ENCODE measurements around the gene OR10A4. TPM values are rescaled to one million over a fixed set of nuclear protein-coding genes. Genes with fewer than 3 reads are reported as not detected.
"Not testable (repeated sequence)": the region's sequence is repeated elsewhere in the genome, so short reads cannot be mapped to it uniquely, and the experiment has no call there.

Gene OR10A4
- total and polyA plus RNA-seq, 5 donors from 2014 or later: not detected

- no peaks in the 10 kb centered on the region for H3K36me3 ChIP-seq (ENCODE audit: control insufficient read depth, insufficient read depth, low read length)
- no peaks in the 10 kb centered on the region for H3K4me1 ChIP-seq (ENCODE audit: control insufficient read depth, insufficient read depth, low read length, poor library complexity, severe bottlenecking)
- no peaks in the 10 kb centered on the region for H3K27me3 ChIP-seq (ENCODE audit: control insufficient read depth, insufficient read depth, low read length)
- peaks cover 0 to 11% of the 10 kb centered on the region in 2 experiments for H3K9me3 ChIP-seq (ENCODE audit: control insufficient read depth in 2 of 2, low read length in 2 of 2)
- no peaks in the 10 kb centered on the region for H3K4me1 Mint-ChIP-seq
- no peak overlapping the region for H3K27ac ChIP-seq (ENCODE audit: insufficient read depth, low read length, poor library complexity, severe bottlenecking)
- no peaks in the 10 kb centered on the region for H3K27me3 Mint-ChIP-seq
- DNase-seq: no peak
- peaks cover 0 to 15% (median 4%) of the 10 kb centered on the region in 7 donors for H3K9me3 Mint-ChIP-seq
- no peaks in the 10 kb centered on the region for H3K36me3 Mint-ChIP-seq
- no peak for ATAC-seq (ENCODE audit: low read depth in 2 of 2)
- H3K27ac Mint-ChIP-seq: no peak overlapping the region
- no peak overlapping the region for H3K4me3 Mint-ChIP-seq
- no peak overlapping the region for H3K4me3 ChIP-seq (ENCODE audit: low read depth, low read length)
These were observed 25.9 kb upstream of the OR10A4 start for GRCh38 chr11:6850526-6850925.

DNA sequence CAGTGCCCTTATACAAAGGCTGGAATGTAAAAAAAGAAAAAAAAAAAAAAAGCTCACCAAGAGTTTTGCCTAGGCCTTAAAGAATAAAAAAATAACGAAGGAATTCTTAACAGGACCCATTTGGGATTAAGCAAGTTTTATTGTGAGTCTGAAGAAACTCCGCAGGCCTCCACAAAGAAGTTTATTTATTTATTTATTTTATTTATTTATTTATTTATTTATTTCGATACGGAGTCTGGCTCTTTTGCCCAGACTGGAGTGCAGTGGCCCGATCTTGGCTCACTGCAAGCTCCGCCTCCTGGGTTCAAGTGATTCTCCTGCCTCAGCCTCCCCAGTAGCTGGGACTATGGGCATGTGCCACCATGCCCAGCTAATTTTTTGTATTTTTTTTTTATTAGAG, 21.6 kb upstream of the OR10A4 start:
- not testable (repeated sequence) for H3K27me3 Mint-ChIP-seq; H3K4me1 ChIP-seq (ENCODE audit: control insufficient read depth, insufficient read depth, low read length, poor library complexity, severe bottlenecking); DNase-seq; H3K4me3 Mint-ChIP-seq; H3K36me3 Mint-ChIP-seq; H3K4me3 ChIP-seq (ENCODE audit: low read depth, low read length); ATAC-seq (ENCODE audit: low read depth in 2 of 2); H3K27ac Mint-ChIP-seq; H3K36me3 ChIP-seq (ENCODE audit: control insufficient read depth, insufficient read depth, low read length); H3K27ac ChIP-seq (ENCODE audit: insufficient read depth, low read length, poor library complexity, severe bottlenecking); H3K27me3 ChIP-seq (ENCODE audit: control insufficient read depth, insufficient read depth, low read length); H3K4me1 Mint-ChIP-seq
- H3K9me3 Mint-ChIP-seq: peaks cover 0 to 15% (median 4%) of the 10 kb centered on the region in 7 donors
- peaks cover 0 to 11% of the 10 kb centered on the region in 2 experiments for H3K9me3 ChIP-seq (ENCODE audit: control insufficient read depth in 2 of 2, low read length in 2 of 2)

DNA sequence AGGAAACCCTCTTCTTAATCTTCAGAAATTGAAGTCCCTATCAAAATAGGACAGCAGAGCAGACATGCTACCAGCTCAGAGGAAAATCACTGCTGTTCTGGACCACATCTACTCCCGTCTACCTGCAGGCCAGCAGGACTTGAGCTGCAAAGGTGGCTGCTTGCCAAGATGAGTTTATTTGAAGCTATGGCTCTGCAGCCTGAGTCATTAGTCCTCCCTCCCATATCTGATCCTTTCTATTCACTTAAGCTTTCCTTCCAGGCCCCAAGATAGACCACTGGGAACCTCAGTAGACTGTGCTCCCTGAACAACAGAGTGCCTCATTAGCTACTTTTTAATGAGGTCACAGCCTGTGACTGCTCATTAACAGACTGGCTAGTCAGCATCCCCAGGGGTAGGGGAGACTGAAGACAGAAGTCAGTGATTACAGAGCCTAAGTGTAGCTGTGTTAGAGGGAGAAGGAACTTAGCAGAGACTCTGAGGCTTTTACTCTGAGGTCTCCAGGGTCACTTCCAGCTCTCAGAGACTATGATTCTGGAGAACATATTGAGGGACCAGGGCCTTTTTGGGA, 20.4 kb upstream of the OR10A4 start:
- H3K27me3 Mint-ChIP-seq: peaks cover 6% of the 10 kb centered on the region
- peaks cover 0 to 15% (median 4%) of the 10 kb centered on the region in 7 donors for H3K9me3 Mint-ChIP-seq
- H3K36me3 Mint-ChIP-seq: no peaks in the 10 kb centered on the region
- ATAC-seq (ENCODE audit: low read depth in 2 of 2): no peak
- Histone ChIP-seq H3K4me3 (ENCODE audit: low read depth, low read length) (no peak overlapping the region), H3K9me3 (ENCODE audit: control insufficient read depth in 2 of 2, low read length in 2 of 2) (peaks cover 0 to 11% of the 10 kb centered on the region in 2 experiments), H3K36me3 (ENCODE audit: control insufficient read depth, insufficient read depth, low read length) (no peaks in the 10 kb centered on the region), H3K27me3 (ENCODE audit: control insufficient read depth, insufficient read depth, low read length) (no peaks in the 10 kb centered on the region), H3K27ac (ENCODE audit: insufficient read depth, low read length, poor library complexity, severe bottlenecking) (no peak overlapping the region), H3K4me1 (ENCODE audit: control insufficient read depth, insufficient read depth, low read length, poor library complexity, severe bottlenecking) (no peaks in the 10 kb centered on the region)
- DNase-seq: no peak
- H3K4me1 Mint-ChIP-seq: no peaks in the 10 kb centered on the region
- no peak overlapping the region for H3K4me3 Mint-ChIP-seq
- H3K27ac Mint-ChIP-seq: no peak overlapping the region

GRCh38 chr11:6856871-6857270, 19.6 kb upstream of the OR10A4 start:
- no peaks in the 10 kb centered on the region for H3K36me3 ChIP-seq (ENCODE audit: control insufficient read depth, insufficient read depth, low read length)

DNA sequence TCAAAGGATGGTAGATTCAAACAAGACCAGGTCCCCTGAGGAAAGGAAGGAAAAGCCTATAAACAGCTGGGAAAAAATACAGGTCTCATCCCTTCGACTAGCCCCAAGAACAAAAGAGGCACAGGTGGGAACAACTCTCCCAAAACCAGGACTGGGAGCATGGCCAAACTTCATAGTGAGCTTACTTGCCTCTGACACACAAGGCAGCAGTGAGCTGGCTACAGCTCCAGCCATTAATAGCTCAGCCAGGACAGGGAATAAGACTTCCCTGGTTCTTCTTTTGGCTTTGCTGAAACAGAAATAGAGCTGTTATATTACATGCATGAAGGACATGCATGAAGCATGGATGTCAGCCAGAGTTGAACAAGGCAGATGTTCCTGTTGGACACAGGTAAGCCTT, 13.5 kb upstream of the OR10A4 start, which contains the start of gene OR10A2:
OR10A2 (plus strand) TSS at position 97 of the 400 bp plus-strand sequence. CDS start 6,698 bp downstream, outside the sequence.
- DNase-seq: no peak
- H3K27ac ChIP-seq (ENCODE audit: insufficient read depth, low read length, poor library complexity, severe bottlenecking): no peak within 1 kb of the TSS
- no peak within 1 kb of the TSS for H3K27ac Mint-ChIP-seq
- no peaks in the 10 kb centered on the region for H3K27me3 ChIP-seq (ENCODE audit: control insufficient read depth, insufficient read depth, low read length)
- H3K4me3 Mint-ChIP-seq: no peak within 1 kb of the TSS
- no peaks in the 10 kb centered on the region for H3K36me3 Mint-ChIP-seq
- H3K4me3 ChIP-seq (ENCODE audit: low read depth, low read length): no peak within 1 kb of the TSS
- H3K4me1 Mint-ChIP-seq: no peaks in the 10 kb centered on the region
- no peaks in the 10 kb centered on the region for H3K9me3 ChIP-seq (ENCODE audit: control insufficient read depth in 2 of 2, low read length in 2 of 2)
- H3K4me1 ChIP-seq (ENCODE audit: control insufficient read depth, insufficient read depth, low read length, poor library complexity, severe bottlenecking): no peaks in the 10 kb centered on the region
- H3K36me3 ChIP-seq (ENCODE audit: control insufficient read depth, insufficient read depth, low read length): no peaks in the 10 kb centered on the region
- no peak for ATAC-seq (ENCODE audit: low read depth in 2 of 2)
- H3K9me3 Mint-ChIP-seq: peaks cover 0 to 5% (median 2%) of the 10 kb centered on the region in 7 donors
- H3K27me3 Mint-ChIP-seq: peaks cover 9% of the 10 kb centered on the region

More at GRCh38 chr11:6856871-6857270, 19.6 kb upstream of the OR10A4 start:
- peaks cover 0 to 9% (median 5%) of the 10 kb centered on the region in 7 donors for H3K9me3 Mint-ChIP-seq
- no peaks in the 10 kb centered on the region for H3K36me3 Mint-ChIP-seq
- Histone ChIP-seq H3K27ac (ENCODE audit: insufficient read depth, low read length, poor library complexity, severe bottlenecking) (no peak overlapping the region), H3K27me3 (ENCODE audit: control insufficient read depth, insufficient read depth, low read length) (no peaks in the 10 kb centered on the region), H3K4me3 (ENCODE audit: low read depth, low read length) (no peak overlapping the region), H3K4me1 (ENCODE audit: control insufficient read depth, insufficient read depth, low read length, poor library complexity, severe bottlenecking) (no peaks in the 10 kb centered on the region), H3K9me3 (ENCODE audit: control insufficient read depth in 2 of 2, low read length in 2 of 2) (peaks cover 0 to 11% of the 10 kb centered on the region in 2 experiments)
- no peaks in the 10 kb centered on the region for H3K4me1 Mint-ChIP-seq
- no peak for DNase-seq
- H3K27ac Mint-ChIP-seq: no peak overlapping the region
- H3K27me3 Mint-ChIP-seq: peaks cover 11% of the 10 kb centered on the region
- ATAC-seq (ENCODE audit: low read depth in 2 of 2): no peak
- H3K4me3 Mint-ChIP-seq: no peak overlapping the region

- H3K9me3 Mint-ChIP-seq: peaks cover 0 to 5% (median 0%) of the 10 kb centered on the region in 7 donors
- Histone ChIP-seq H3K36me3 (ENCODE audit: control insufficient read depth, insufficient read depth, low read length) (no peaks in the 10 kb centered on the region), H3K27ac (ENCODE audit: insufficient read depth, low read length, poor library complexity, severe bottlenecking) (no peak overlapping the region), H3K4me3 (ENCODE audit: low read depth, low read length) (no peak overlapping the region), H3K27me3 (ENCODE audit: control insufficient read depth, insufficient read depth, low read length) (no peaks in the 10 kb centered on the region), H3K9me3 (ENCODE audit: control insufficient read depth in 2 of 2, low read length in 2 of 2) (no peaks in the 10 kb centered on the region), H3K4me1 (ENCODE audit: control insufficient read depth, insufficient read depth, low read length, poor library complexity, severe bottlenecking) (no peaks in the 10 kb centered on the region)
- H3K27me3 Mint-ChIP-seq: peaks cover 9% of the 10 kb centered on the region
- no peak overlapping the region for H3K27ac Mint-ChIP-seq
- H3K36me3 Mint-ChIP-seq: no peaks in the 10 kb centered on the region
- no peaks in the 10 kb centered on the region for H3K4me1 Mint-ChIP-seq
- DNase-seq (no peak), ATAC-seq (ENCODE audit: low read depth in 2 of 2) (no peak)
- no peak overlapping the region for H3K4me3 Mint-ChIP-seq
These were observed 12.0 kb upstream of the OR10A4 start for GRCh38 chr11:6864438-6864837.

GRCh38 chr11:6871278-6871677, 5.1 kb upstream of the OR10A4 start:
- H3K9me3 Mint-ChIP-seq: peaks cover 0 to 1% (median 0%) of the 10 kb centered on the region in 7 donors
- no peaks in the 10 kb centered on the region for H3K27me3 Mint-ChIP-seq
- H3K36me3 Mint-ChIP-seq: no peaks in the 10 kb centered on the region

DNA sequence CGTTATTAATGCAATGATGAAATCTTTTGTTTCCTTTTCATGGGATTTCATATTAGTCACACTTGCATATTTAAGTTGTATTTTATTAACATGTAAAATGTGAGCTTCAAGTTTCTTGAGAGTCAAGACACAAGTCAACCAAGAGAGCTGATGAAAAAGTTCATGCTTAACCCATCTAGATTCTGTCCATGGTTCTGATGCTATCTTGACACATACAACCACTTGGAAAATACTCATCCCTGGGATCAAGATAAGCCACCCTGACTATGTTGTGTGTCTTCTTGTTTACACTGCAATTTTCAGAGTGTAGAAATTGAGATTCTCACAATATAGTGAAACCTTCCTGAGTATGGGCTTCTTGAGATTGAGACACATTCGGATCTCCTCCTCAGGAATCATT, 664 bp upstream of the OR10A4 start:
- Histone ChIP-seq H3K4me3 (ENCODE audit: low read depth, low read length) (no peak overlapping the region), H3K9me3 (ENCODE audit: control insufficient read depth in 2 of 2, low read length in 2 of 2) (no peaks in the 10 kb centered on the region), H3K27ac (ENCODE audit: insufficient read depth, low read length, poor library complexity, severe bottlenecking) (no peak overlapping the region), H3K27me3 (ENCODE audit: control insufficient read depth, insufficient read depth, low read length) (no peaks in the 10 kb centered on the region), H3K36me3 (ENCODE audit: control insufficient read depth, insufficient read depth, low read length) (no peaks in the 10 kb centered on the region), H3K4me1 (ENCODE audit: control insufficient read depth, insufficient read depth, low read length, poor library complexity, severe bottlenecking) (no peaks in the 10 kb centered on the region)
- DNase-seq: no peak
- Mint-ChIP-seq H3K27ac (no peak overlapping the region), H3K9me3 (peaks cover 0 to 1% (median 0%) of the 10 kb centered on the region in 7 donors), H3K36me3 (no peaks in the 10 kb centered on the region), H3K4me1 (no peaks in the 10 kb centered on the region), H3K4me3 (no peak overlapping the region), H3K27me3 (peaks cover 4% of the 10 kb centered on the region)
- ATAC-seq (ENCODE audit: low read depth in 2 of 2): no peak

More at GRCh38 chr11:6871278-6871677, 5.1 kb upstream of the OR10A4 start:
- Histone ChIP-seq H3K4me3 (ENCODE audit: low read depth, low read length) (no peak overlapping the region), H3K36me3 (ENCODE audit: control insufficient read depth, insufficient read depth, low read length) (no peaks in the 10 kb centered on the region), H3K4me1 (ENCODE audit: control insufficient read depth, insufficient read depth, low read length, poor library complexity, severe bottlenecking) (no peaks in the 10 kb centered on the region), H3K27ac (ENCODE audit: insufficient read depth, low read length, poor library complexity, severe bottlenecking) (no peak overlapping the region), H3K9me3 (ENCODE audit: control insufficient read depth in 2 of 2, low read length in 2 of 2) (no peaks in the 10 kb centered on the region), H3K27me3 (ENCODE audit: control insufficient read depth, insufficient read depth, low read length) (no peaks in the 10 kb centered on the region)
- Mint-ChIP-seq H3K4me3 (no peak overlapping the region), H3K4me1 (no peaks in the 10 kb centered on the region), H3K27ac (peak overlapping the region in 1 of 3 donors; percentile 30)
- DNase-seq (no peak), ATAC-seq (ENCODE audit: low read depth in 2 of 2) (no peak)

Data from CD4-positive, CD25-positive, alpha-beta regulatory T cell (primary cell).